Measurements from ENCODE around the gene DDIAS. TPM values are rescaled to one million over a fixed set of nuclear protein-coding genes. Genes with fewer than 3 reads are reported as not detected.

DDIAS gene
- total RNA-seq, 1 experiment from 2014 or later: 12.4 TPM

- no peak overlapping the region for H3K27ac ChIP-seq
- BruUV-seq (replicated peaks): no TSS peak
- intact Hi-C loops (cut with micrococcal nuclease; ENCODE audit: unreplicated experiment): no loop called here
Measured at GRCh38 chr11:82936261-82936660, 34.7 kb downstream of the DDIAS start.

GRCh38 chr11:82937554-82937953 lies 36.0 kb downstream of the DDIAS start:
- POLR2A ChIA-PET (ENCODE audit: unreplicated experiment): no interaction called here
- Histone ChIP-seq H3K4me2 (no peak overlapping the region), H3K9me3 (ENCODE audit: insufficient read depth, low read depth) (no peaks in the 10 kb centered on the region), H3F3A (ENCODE audit: insufficient read depth, low read depth) (no peaks in the 10 kb centered on the region), H3K27me3 (ENCODE audit: insufficient read depth, low read depth) (no peaks in the 10 kb centered on the region), H3K36me3 (ENCODE audit: low read depth) (no peaks in the 10 kb centered on the region), H3K4me1 (replicated peaks; ENCODE audit: insufficient read depth) (no peaks in the 10 kb centered on the region), H3K27ac (no peak overlapping the region), H3K79me2 (ENCODE audit: low read depth) (no peaks in the 10 kb centered on the region), H3K9me2 (ENCODE audit: insufficient read depth) (no peaks in the 10 kb centered on the region), H3K4me3 (no peak overlapping the region), H4K20me1 (ENCODE audit: insufficient read depth) (no peaks in the 10 kb centered on the region), H2AFZ (no peak overlapping the region)
- CTCF ChIA-PET: no interaction called here
- no TSS peak for BruUV-seq (replicated peaks)
- no peak for DNase-seq
- intact Hi-C loops (cut with micrococcal nuclease; ENCODE audit: unreplicated experiment): no loop called here
- TF ChIP-seq CTCF (conservative IDR thresholded peaks at IDR 0.05): no peak
- no peak for TF ChIP-seq EZH2 (IDR thresholded peaks at IDR 0.05; ENCODE audit: low read depth)

More at GRCh38 chr11:82936261-82936660, 34.7 kb downstream of the DDIAS start:
- no peaks in the 10 kb centered on the region for H4K20me1 ChIP-seq (ENCODE audit: insufficient read depth)
- H3K36me3 ChIP-seq (ENCODE audit: low read depth): no peaks in the 10 kb centered on the region
- TF ChIP-seq EZH2 (IDR thresholded peaks at IDR 0.05; ENCODE audit: low read depth): no peak
- TF ChIP-seq CTCF (conservative IDR thresholded peaks at IDR 0.05): no peak
- no peak overlapping the region for H3K4me3 ChIP-seq
- no peaks in the 10 kb centered on the region for H3K27me3 ChIP-seq (ENCODE audit: insufficient read depth, low read depth)
- no peaks in the 10 kb centered on the region for H3K9me3 ChIP-seq (ENCODE audit: insufficient read depth, low read depth)
- H3K4me2 ChIP-seq: no peak overlapping the region
- no peaks in the 10 kb centered on the region for H3K9me2 ChIP-seq (ENCODE audit: insufficient read depth)
- H3K79me2 ChIP-seq (ENCODE audit: low read depth): no peaks in the 10 kb centered on the region
- H3F3A ChIP-seq (ENCODE audit: insufficient read depth, low read depth): no peaks in the 10 kb centered on the region
- no peaks in the 10 kb centered on the region for H3K4me1 ChIP-seq (replicated peaks; ENCODE audit: insufficient read depth)
- no peak overlapping the region for H2AFZ ChIP-seq
- ChIA-PET CTCF (no interaction called here), POLR2A (ENCODE audit: unreplicated experiment) (no interaction called here)
- DNase-seq: no peak

- no peaks in the 10 kb centered on the region for H3F3A ChIP-seq (ENCODE audit: insufficient read depth, low read depth)
- no TSS peak for BruUV-seq (replicated peaks)
- no peaks in the 10 kb centered on the region for H3K9me3 ChIP-seq (ENCODE audit: insufficient read depth, low read depth)
- CTCF ChIA-PET: no interaction called here
- H3K9me2 ChIP-seq (ENCODE audit: insufficient read depth): no peaks in the 10 kb centered on the region
- TF ChIP-seq CTCF (conservative IDR thresholded peaks at IDR 0.05): no peak
- no peak for TF ChIP-seq EZH2 (IDR thresholded peaks at IDR 0.05; ENCODE audit: low read depth)
- intact Hi-C loops (cut with micrococcal nuclease; ENCODE audit: unreplicated experiment): no loop called here
- H3K4me3 ChIP-seq: no peak overlapping the region
- no peaks in the 10 kb centered on the region for H3K27me3 ChIP-seq (ENCODE audit: insufficient read depth, low read depth)
- no peaks in the 10 kb centered on the region for H3K79me2 ChIP-seq (ENCODE audit: low read depth)
- no peak overlapping the region for H2AFZ ChIP-seq
- H3K4me1 ChIP-seq (replicated peaks; ENCODE audit: insufficient read depth): no peaks in the 10 kb centered on the region
- POLR2A ChIA-PET (ENCODE audit: unreplicated experiment): no interaction called here
- no peak overlapping the region for H3K27ac ChIP-seq
- no peaks in the 10 kb centered on the region for H4K20me1 ChIP-seq (ENCODE audit: insufficient read depth)
- no peaks in the 10 kb centered on the region for H3K36me3 ChIP-seq (ENCODE audit: low read depth)
- no peak for DNase-seq
- no peak overlapping the region for H3K4me2 ChIP-seq
Measured at GRCh38 chr11:82939456-82939855, 37.9 kb downstream of the DDIAS start.

All from PC-9 (cell line).